Neural progenitor cell (in vitro differentiated cells): ENCODE measurements around the gene HSD17B2. TPM values are rescaled to one million over a fixed set of nuclear protein-coding genes. Genes with fewer than 3 reads are reported as not detected.

Experiments
- DNase-seq: peaks from one replicate; pipeline ENCODE4 v3.0.0-alpha.2; 2016; ENCODE audit warnings: low spot score
- H2AFZ ChIP-seq: fragments of 200-600 bp; sonication (generic); replicated peaks from 2 replicates; pipeline ENCODE4 v1.6.1; 2016; ENCODE audit warnings: antibody characterized with exemption
- H3F3A ChIP-seq: fragments of 200-600 bp; sonication (generic); 2 replicates; pipeline ENCODE4 v1.6.1; 2016; ENCODE audit warnings: antibody characterized with exemption, low read depth
- H3K27ac ChIP-seq: fragments of 200-600 bp; sonication (generic); 2 replicates; pipeline ENCODE4 v1.5.1; 2016; ENCODE audit warnings: mild to moderate bottlenecking
- H3K27me3 ChIP-seq: fragments of 200-600 bp; sonication (generic); 2 replicates; pipeline ENCODE4 v1.6.1; 2016; ENCODE audit warnings: mild to moderate bottlenecking, moderate library complexity
- H3K36me3 ChIP-seq: fragments of 200-600 bp; sonication (generic); 2 replicates; pipeline ENCODE4 v1.5.1; 2016
- H3K4me1 ChIP-seq: fragments of 200-600 bp; sonication (generic); 2 replicates; pipeline ENCODE4 v1.6.1; 2016; ENCODE audit warnings: mixed run types
- H3K4me2 ChIP-seq: fragments of 200-600 bp; sonication (generic); 2 replicates; pipeline ENCODE4 v1.6.1; 2016
- H3K4me3 ChIP-seq: fragments of 200-600 bp; sonication (generic); 2 replicates; pipeline ENCODE4 v1.5.1; 2016
- H3K79me2 ChIP-seq: fragments of 200-600 bp; sonication (generic); 2 replicates; pipeline ENCODE4 v1.6.1; 2016; ENCODE audit warnings: low read depth
- H3K9ac ChIP-seq: fragments of 200-600 bp; sonication (generic); 2 replicates; pipeline ENCODE4 v1.6.1; 2016
- H3K9me3 ChIP-seq: fragments of 200-600 bp; sonication (generic); 2 replicates; pipeline ENCODE4 v1.5.1; 2016; ENCODE audit warnings: low read depth
- H4K20me1 ChIP-seq: fragments of 200-600 bp; sonication (generic); 2 replicates; pipeline ENCODE4 v1.6.1; 2016; ENCODE audit warnings: low read depth
- H3K27ac Mint-ChIP-seq: 3 replicates; pipeline ENCODE4 v1.8.0; 2021; ENCODE audit warnings: mixed read lengths
- H3K27me3 Mint-ChIP-seq: 2 replicates; pipeline ENCODE4 v1.8.0; 2022; ENCODE audit warnings: low read depth, mild to moderate bottlenecking, inconsistent platforms, moderate library complexity, mixed read lengths; ENCODE audit not compliant: insufficient read depth
- H3K36me3 Mint-ChIP-seq: 3 replicates; pipeline ENCODE4 v1.8.0; 2021; ENCODE audit warnings: mixed read lengths
- H3K4me1 Mint-ChIP-seq: 3 replicates; pipeline ENCODE4 v1.8.0; 2021; ENCODE audit warnings: mixed read lengths
- H3K4me3 Mint-ChIP-seq: 3 replicates; pipeline ENCODE4 v1.8.0; 2021; ENCODE audit warnings: mild to moderate bottlenecking, moderate library complexity, mixed read lengths
- H3K9me3 Mint-ChIP-seq: 3 replicates; pipeline ENCODE4 v1.8.0; 2020; ENCODE audit warnings: mixed read lengths
- CTCF ChIP-seq: fragments of 200-600 bp; sonication (generic); IDR thresholded peaks from 2 replicates; pipeline ENCODE4 v1.5.1; 2017; ENCODE audit warnings: antibody characterized with exemption, mild to moderate bottlenecking
- EZH2 ChIP-seq: fragments of 200-600 bp; sonication (generic); IDR thresholded peaks from 2 replicates; pipeline ENCODE4 v1.6.1; 2017; ENCODE audit warnings: antibody characterized with exemption, mild to moderate bottlenecking, moderate library complexity
- EZH2phosphoT487 ChIP-seq: fragments of 200-600 bp; sonication (generic); IDR thresholded peaks from 2 replicates; pipeline ENCODE4 v1.6.1; 2017; ENCODE audit warnings: antibody characterized with exemption
- total RNA-seq: library from RNA; depleted of rRNA; stranded (reverse); fragments of >200 nt; gene quantifications from 2 replicates; pipeline ENCODE4 v1.2.3, GENCODE V29; 2015; ENCODE audit warnings: low replicate concordance

The HSD17B2 gene
- total RNA-seq, 1 donor from 2014 or later = not detected

DNA sequence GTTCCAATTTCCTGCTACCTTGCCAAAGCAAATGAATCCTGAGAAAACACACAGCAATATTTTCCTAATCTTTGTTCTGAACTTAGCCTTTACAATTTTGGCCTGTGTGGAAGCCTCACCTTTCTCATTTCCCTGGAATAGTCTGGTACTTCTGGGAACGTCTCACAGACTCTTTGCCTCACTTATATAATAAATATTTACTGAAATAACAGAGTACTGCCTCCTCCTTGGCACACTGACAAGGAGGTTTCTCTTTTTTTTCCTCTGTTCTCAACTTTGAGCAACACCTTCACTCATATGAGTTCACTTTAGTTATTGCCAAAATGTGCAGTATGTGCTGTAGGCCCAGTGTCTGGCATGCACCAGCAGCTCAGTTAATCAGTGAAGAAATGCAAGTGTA is 37.3 kb downstream of the HSD17B2 start:
- DNase-seq = no peak
- no peak overlapping the region for H3K4me3 Mint-ChIP-seq
- Histone ChIP-seq H3K4me2 (no peak overlapping the region), H4K20me1 (no peaks in the 10 kb centered on the region), H2AFZ (no peak overlapping the region), H3K79me2 (no peaks in the 10 kb centered on the region), H3K4me1 (peaks cover 14% of the 10 kb centered on the region), H3K36me3 (no peaks in the 10 kb centered on the region), H3K27ac (no peak overlapping the region), H3F3A (no peaks in the 10 kb centered on the region), H3K27me3 (no peaks in the 10 kb centered on the region), H3K9ac (no peak overlapping the region), H3K4me3 (no peak overlapping the region), H3K9me3 (no peaks in the 10 kb centered on the region)
- peaks cover 8% of the 10 kb centered on the region for H3K27me3 Mint-ChIP-seq
- H3K27ac Mint-ChIP-seq = no peak overlapping the region
- peaks cover 11% of the 10 kb centered on the region for H3K36me3 Mint-ChIP-seq
- H3K4me1 Mint-ChIP-seq = no peaks in the 10 kb centered on the region
- peaks cover 17% of the 10 kb centered on the region for H3K9me3 Mint-ChIP-seq
- no peak for TF ChIP-seq EZH2phosphoT487
- TF ChIP-seq EZH2 = no peak
- no peak for TF ChIP-seq CTCF

- no peak overlapping the region for H3K9ac ChIP-seq
- no peak overlapping the region for H3K27ac ChIP-seq
- no peak for DNase-seq
- Mint-ChIP-seq H3K27ac (no peak overlapping the region), H3K27me3 (peaks cover 8% of the 10 kb centered on the region), H3K4me3 (no peak overlapping the region), H3K4me1 (no peaks in the 10 kb centered on the region), H3K36me3 (peaks cover 11% of the 10 kb centered on the region), H3K9me3 (peaks cover 28% of the 10 kb centered on the region)
- H4K20me1 ChIP-seq = no peaks in the 10 kb centered on the region
- H3F3A ChIP-seq = no peaks in the 10 kb centered on the region
- H3K4me2 ChIP-seq = no peak overlapping the region
- H3K27me3 ChIP-seq = no peaks in the 10 kb centered on the region
- no peaks in the 10 kb centered on the region for H3K36me3 ChIP-seq
- H2AFZ ChIP-seq = no peak overlapping the region
- no peak overlapping the region for H3K4me3 ChIP-seq
- no peaks in the 10 kb centered on the region for H3K79me2 ChIP-seq
- no peaks in the 10 kb centered on the region for H3K9me3 ChIP-seq
- TF ChIP-seq CTCF = no peak
- TF ChIP-seq EZH2phosphoT487 = no peak
- no peak for TF ChIP-seq EZH2
- H3K4me1 ChIP-seq = peaks cover 14% of the 10 kb centered on the region
Measured at GRCh38 chr16:82074019-82074558, 39.0 kb downstream of the HSD17B2 start.

DNA sequence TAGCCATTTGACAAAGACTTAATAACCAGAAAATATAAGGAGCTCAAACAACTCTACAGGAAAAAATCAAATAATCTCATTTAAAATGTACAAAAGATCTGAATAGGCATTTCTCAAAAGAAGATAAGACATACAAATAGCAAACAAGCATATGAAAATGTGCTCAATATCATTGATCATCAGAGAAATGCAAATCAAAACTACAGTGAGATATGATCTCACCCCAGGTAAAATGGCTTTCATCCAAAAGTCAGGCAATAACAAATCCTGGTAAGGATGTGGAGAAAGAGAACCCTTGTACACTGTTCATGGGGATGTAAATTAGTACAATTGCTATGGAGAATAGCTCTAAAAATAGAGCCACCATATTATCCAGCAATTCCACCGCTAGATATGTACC is 43.1 kb downstream of the HSD17B2 start:
- Histone ChIP-seq H3K4me2 (no peak overlapping the region), H2AFZ (no peak overlapping the region), H3F3A (no peaks in the 10 kb centered on the region), H3K36me3 (no peaks in the 10 kb centered on the region), H4K20me1 (no peaks in the 10 kb centered on the region), H3K4me3 (no peak overlapping the region), H3K79me2 (no peaks in the 10 kb centered on the region), H3K9me3 (no peaks in the 10 kb centered on the region), H3K27ac (no peak overlapping the region), H3K9ac (no peak overlapping the region), H3K27me3 (no peaks in the 10 kb centered on the region), H3K4me1 (no peaks in the 10 kb centered on the region)
- DNase-seq = no peak
- H3K4me3 Mint-ChIP-seq = no peak overlapping the region
- no peak overlapping the region for H3K27ac Mint-ChIP-seq
- no peaks in the 10 kb centered on the region for H3K4me1 Mint-ChIP-seq
- TF ChIP-seq EZH2phosphoT487 (no peak), EZH2 (no peak)
- peaks cover 11% of the 10 kb centered on the region for H3K36me3 Mint-ChIP-seq
- H3K27me3 Mint-ChIP-seq = peaks cover 3% of the 10 kb centered on the region
- H3K9me3 Mint-ChIP-seq = peaks cover 30% of the 10 kb centered on the region

DNA sequence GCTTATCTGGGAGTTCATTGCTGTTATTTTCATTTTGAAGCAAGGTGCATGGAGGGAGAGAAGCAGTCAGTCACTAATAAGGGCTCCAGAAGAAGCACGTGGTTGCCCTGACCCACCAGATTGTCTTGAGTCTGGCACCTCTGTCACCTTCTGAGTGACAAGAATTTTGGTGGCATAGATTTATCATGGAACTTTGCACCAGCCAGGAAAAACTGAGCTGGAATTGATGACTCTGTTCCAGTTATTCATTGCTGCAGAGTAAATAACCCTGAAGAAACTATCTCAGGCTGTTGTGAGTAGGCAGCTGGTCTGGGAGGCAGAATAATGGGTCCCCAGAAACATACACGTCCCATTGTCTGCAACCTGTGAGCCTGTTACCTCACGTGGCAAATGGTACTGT is 44.8 kb downstream of the HSD17B2 start:
- no peaks in the 10 kb centered on the region for H3F3A ChIP-seq
- Mint-ChIP-seq H3K9me3 (peaks cover 30% of the 10 kb centered on the region), H3K27ac (no peak overlapping the region), H3K4me1 (no peaks in the 10 kb centered on the region), H3K36me3 (peaks cover 6% of the 10 kb centered on the region), H3K4me3 (no peak overlapping the region), H3K27me3 (peaks cover 3% of the 10 kb centered on the region)
- H4K20me1 ChIP-seq = no peaks in the 10 kb centered on the region
- H3K9ac ChIP-seq = no peak overlapping the region
- H3K27ac ChIP-seq = no peak overlapping the region
- TF ChIP-seq EZH2phosphoT487 = no peak
- TF ChIP-seq CTCF = no peak
- no peak for TF ChIP-seq EZH2
- no peak overlapping the region for H3K4me2 ChIP-seq
- H3K4me3 ChIP-seq = no peak overlapping the region
- no peaks in the 10 kb centered on the region for H3K36me3 ChIP-seq
- no peaks in the 10 kb centered on the region for H3K27me3 ChIP-seq
- DNase-seq = no peak
- no peaks in the 10 kb centered on the region for H3K79me2 ChIP-seq
- no peaks in the 10 kb centered on the region for H3K9me3 ChIP-seq
- no peaks in the 10 kb centered on the region for H3K4me1 ChIP-seq
- no peak overlapping the region for H2AFZ ChIP-seq
